ACC112 (cell line): ENCODE measurements around the gene FBXO5.

Source experiments
- H2AFZ ChIP-seq: fragments of 200-600 bp; sonication (generic); one replicate; pipeline ENCODE4 v1.6.0; 2017; ENCODE audit warnings: antibody characterized with exemption, low read length; ENCODE audit not compliant: unreplicated experiment
- H3K27ac ChIP-seq: fragments of 200-600 bp; sonication (generic); 2 replicates; pipeline ENCODE4 v1.5.1; 2014; ENCODE audit warnings: low read depth, mild to moderate bottlenecking, antibody characterized with exemption, low read length, moderate library complexity
- H3K27me3 ChIP-seq: fragments of 200-600 bp; sonication (generic); 2 replicates; pipeline ENCODE4 v1.6.1; 2014; ENCODE audit warnings: mild to moderate bottlenecking, antibody characterized with exemption, low read length, moderate library complexity, mixed read lengths; ENCODE audit not compliant: insufficient read depth
- H3K36me3 ChIP-seq: fragments of 200-600 bp; sonication (generic); 2 replicates; pipeline ENCODE4 v1.6.1; 2016; ENCODE audit warnings: mild to moderate bottlenecking, antibody characterized with exemption, low read length, moderate library complexity, mixed read lengths; ENCODE audit not compliant: insufficient read depth
- H3K4me1 ChIP-seq: fragments of 200-600 bp; sonication (generic); one replicate; pipeline ENCODE4 v1.6.1; 2016; ENCODE audit warnings: low read length, mixed read lengths; ENCODE audit not compliant: insufficient read depth, unreplicated experiment, control insufficient read depth
- H3K4me3 ChIP-seq: fragments of 200-600 bp; sonication (generic); 2 replicates; pipeline ENCODE4 v1.5.1; 2014; ENCODE audit warnings: mild to moderate bottlenecking, low read depth, low read length
- H3K79me2 ChIP-seq: fragments of 200-600 bp; sonication (generic); one replicate; pipeline ENCODE4 v1.6.0; 2016; ENCODE audit warnings: low read length; ENCODE audit not compliant: control insufficient read depth, unreplicated experiment, insufficient read depth

FBXO5 gene

GRCh38 chr6:152982904-152983636 is at the start of gene FBXO5:
FBXO5 (minus strand) TSS chr6:152983041; CDS start chr6:152982959, 82 bp downstream.
- H3K27ac ChIP-seq = peak within 1 kb of the TSS; percentile 89
- H3K27me3 ChIP-seq = no peaks in the 10 kb centered on the region
- peaks cover 81% of the 10 kb centered on the region for H3K79me2 ChIP-seq
- peaks cover 33% of the 10 kb centered on the region for H3K4me1 ChIP-seq
- H3K4me3 ChIP-seq = peak within 1 kb of the TSS; percentile 98
- no peaks in the 10 kb centered on the region; the same call in 1 of the 2 replicates for H3K36me3 ChIP-seq
- H2AFZ ChIP-seq = peak within 1 kb of the TSS; percentile 85

GRCh38 chr6:153032255-153032882 is 49.5 kb upstream of the FBXO5 start:
- no peaks in the 10 kb centered on the region for H3K27me3 ChIP-seq
- no peaks in the 10 kb centered on the region for H3K79me2 ChIP-seq
- no peak overlapping the region for H2AFZ ChIP-seq
- H3K4me1 ChIP-seq = peaks cover 16% of the 10 kb centered on the region
- H3K36me3 ChIP-seq = no peaks in the 10 kb centered on the region
- H3K27ac ChIP-seq = peak overlapping the region; percentile 54
- no peak overlapping the region for H3K4me3 ChIP-seq

- H3K79me2 ChIP-seq = no peaks in the 10 kb centered on the region
- H3K4me1 ChIP-seq = peaks cover 16% of the 10 kb centered on the region
- H3K4me3 ChIP-seq = no peak overlapping the region
- no peak overlapping the region for H2AFZ ChIP-seq
- no peaks in the 10 kb centered on the region for H3K27me3 ChIP-seq
- peak overlapping the region; percentile 54 for H3K27ac ChIP-seq
- H3K36me3 ChIP-seq = no peaks in the 10 kb centered on the region
These were observed 48.6 kb upstream of the FBXO5 start for GRCh38 chr6:153031335-153031955.

- Histone ChIP-seq H3K4me3 (no peak overlapping the region), H3K79me2 (no peaks in the 10 kb centered on the region), H3K4me1 (peaks cover 16% of the 10 kb centered on the region), H3K36me3 (no peaks in the 10 kb centered on the region), H2AFZ (no peak overlapping the region), H3K27me3 (no peaks in the 10 kb centered on the region), H3K27ac (no peak overlapping the region)
These were observed 46.1 kb upstream of the FBXO5 start for GRCh38 chr6:153028963-153029362.

GRCh38 chr6:153028286-153028685 is 45.4 kb upstream of the FBXO5 start:
- H3K79me2 ChIP-seq = no peaks in the 10 kb centered on the region
- H3K36me3 ChIP-seq = no peaks in the 10 kb centered on the region
- H3K4me3 ChIP-seq = no peak overlapping the region
- H2AFZ ChIP-seq = no peak overlapping the region
- H3K4me1 ChIP-seq = peaks cover 16% of the 10 kb centered on the region
- H3K27ac ChIP-seq = no peak overlapping the region
- H3K27me3 ChIP-seq = no peaks in the 10 kb centered on the region

- no peaks in the 10 kb centered on the region for H3K79me2 ChIP-seq
- no peak overlapping the region for H2AFZ ChIP-seq
- H3K4me3 ChIP-seq = no peak overlapping the region
- H3K36me3 ChIP-seq = no peaks in the 10 kb centered on the region
- no peaks in the 10 kb centered on the region for H3K27me3 ChIP-seq
- no peak overlapping the region for H3K27ac ChIP-seq
- peaks cover 15% of the 10 kb centered on the region for H3K4me1 ChIP-seq
These were observed 44.6 kb upstream of the FBXO5 start for GRCh38 chr6:153027480-153027879.

- Histone ChIP-seq H3K4me3 (no peak overlapping the region), H2AFZ (no peak overlapping the region), H3K4me1 (no peaks in the 10 kb centered on the region), H3K27me3 (no peaks in the 10 kb centered on the region), H3K27ac (no peak overlapping the region), H3K36me3 (peaks cover under 1% of the 10 kb centered on the region; the same call in 1 of the 2 replicates), H3K79me2 (no peaks in the 10 kb centered on the region)
These were observed 41.8 kb upstream of the FBXO5 start for GRCh38 chr6:153024709-153025017.

- Histone ChIP-seq H3K36me3 (peaks cover 6% of the 10 kb centered on the region; the same call in 1 of the 2 replicates), H3K27me3 (no peaks in the 10 kb centered on the region), H3K27ac (no peak overlapping the region), H3K79me2 (no peaks in the 10 kb centered on the region), H2AFZ (no peak overlapping the region), H3K4me1 (no peaks in the 10 kb centered on the region), H3K4me3 (no peak overlapping the region)
These were observed 41.3 kb upstream of the FBXO5 start for GRCh38 chr6:153023977-153024708.

- Histone ChIP-seq H3K27me3 (no peaks in the 10 kb centered on the region), H3K36me3 (peaks cover 11% of the 10 kb centered on the region), H2AFZ (no peak overlapping the region), H3K27ac (no peak overlapping the region), H3K4me3 (no peak overlapping the region), H3K4me1 (no peaks in the 10 kb centered on the region), H3K79me2 (no peaks in the 10 kb centered on the region)
These were observed 35.5 kb upstream of the FBXO5 start for GRCh38 chr6:153018355-153018754.

GRCh38 chr6:153016846-153017245 is 34.0 kb upstream of the FBXO5 start:
- Histone ChIP-seq H3K4me3 (no peak overlapping the region), H3K79me2 (no peaks in the 10 kb centered on the region), H3K27me3 (no peaks in the 10 kb centered on the region), H2AFZ (no peak overlapping the region), H3K4me1 (no peaks in the 10 kb centered on the region), H3K36me3 (peaks cover 11% of the 10 kb centered on the region), H3K27ac (no peak overlapping the region)
